HCT116 (cell line): Measurements from ENCODE around the gene TLR2.

Source experiments
- CBX3 ChIP-seq: IDR thresholded peaks from 2 replicates; pipeline ENCODE4 v1.6.1; 2012; ENCODE audit warnings: low read depth
- EGR1 ChIP-seq: IDR thresholded peaks from 2 replicates; pipeline ENCODE4 v1.6.1; 2012; ENCODE audit warnings: low read depth
- EZH2 ChIP-seq: fragments of 200-600 bp; sonication (generic); IDR thresholded peaks from 2 replicates; pipeline ENCODE4 v1.6.1; 2017; ENCODE audit warnings: antibody characterized with exemption, mixed run types
- EZH2phosphoT487 ChIP-seq: fragments of 200-600 bp; IDR thresholded peaks from 2 replicates; pipeline ENCODE4 v1.6.1; 2018; ENCODE audit warnings: antibody characterized with exemption, borderline replicate concordance
- JUND ChIP-seq: IDR thresholded peaks from 2 replicates; pipeline ENCODE4 v1.6.1; 2012
- POLR2A ChIP-seq: IDR thresholded peaks from 2 replicates; pipeline ENCODE4 v1.7.0; 2011; ENCODE audit warnings: borderline replicate concordance; ENCODE audit not compliant: insufficient read depth, insufficient read length; ENCODE audit errors: extremely low read depth
- POLR2AphosphoS5 ChIP-seq: IDR thresholded peaks from 2 replicates; pipeline ENCODE4 v1.6.1; 2011; ENCODE audit warnings: mild to moderate bottlenecking, low read depth, low read length, moderate library complexity
- RAD21 ChIP-seq: IDR thresholded peaks from 2 replicates; pipeline ENCODE4 v1.6.1; 2012; ENCODE audit warnings: low read depth, mild to moderate bottlenecking
- SIN3A ChIP-seq: IDR thresholded peaks from 2 replicates; pipeline ENCODE4 v1.6.1; 2012; ENCODE audit warnings: low read depth
- SP1 ChIP-seq: IDR thresholded peaks from 2 replicates; pipeline ENCODE4 v1.6.1; 2012; ENCODE audit warnings: low read depth
- TCF7L2 ChIP-seq: IDR thresholded peaks from 2 replicates; pipeline ENCODE4 v1.7.0; 2011; ENCODE audit warnings: borderline replicate concordance, inconsistent platforms; ENCODE audit not compliant: insufficient read depth, insufficient read length; ENCODE audit errors: extremely low read depth
- TF ChIP-seq, protein P1 (sequence below), 3 experiments: fragments of 200-600 bp in 1 of 3; sonication (generic) in 1 of 3; IDR thresholded peaks in 2 of 3; conservative IDR thresholded peaks in 1 of 3; 2 replicates each; pipeline ENCODE4 v1.5.1; 2012 to 2017; ENCODE audit warnings: low read depth in 2 of 3, low read length in 2 of 3, antibody characterized with exemption in 1 of 3, borderline replicate concordance in 1 of 3, control low read depth in 1 of 3, mild to moderate bottlenecking in 1 of 3, mixed read lengths in 1 of 3, mixed run types in 1 of 3, moderate library complexity in 1 of 3; ENCODE audit not compliant: insufficient read depth in 1 of 3
- TF ChIP-seq, protein P2 (sequence below): IDR thresholded peaks from 2 replicates; pipeline ENCODE4 v1.6.1; 2012

DNA sequence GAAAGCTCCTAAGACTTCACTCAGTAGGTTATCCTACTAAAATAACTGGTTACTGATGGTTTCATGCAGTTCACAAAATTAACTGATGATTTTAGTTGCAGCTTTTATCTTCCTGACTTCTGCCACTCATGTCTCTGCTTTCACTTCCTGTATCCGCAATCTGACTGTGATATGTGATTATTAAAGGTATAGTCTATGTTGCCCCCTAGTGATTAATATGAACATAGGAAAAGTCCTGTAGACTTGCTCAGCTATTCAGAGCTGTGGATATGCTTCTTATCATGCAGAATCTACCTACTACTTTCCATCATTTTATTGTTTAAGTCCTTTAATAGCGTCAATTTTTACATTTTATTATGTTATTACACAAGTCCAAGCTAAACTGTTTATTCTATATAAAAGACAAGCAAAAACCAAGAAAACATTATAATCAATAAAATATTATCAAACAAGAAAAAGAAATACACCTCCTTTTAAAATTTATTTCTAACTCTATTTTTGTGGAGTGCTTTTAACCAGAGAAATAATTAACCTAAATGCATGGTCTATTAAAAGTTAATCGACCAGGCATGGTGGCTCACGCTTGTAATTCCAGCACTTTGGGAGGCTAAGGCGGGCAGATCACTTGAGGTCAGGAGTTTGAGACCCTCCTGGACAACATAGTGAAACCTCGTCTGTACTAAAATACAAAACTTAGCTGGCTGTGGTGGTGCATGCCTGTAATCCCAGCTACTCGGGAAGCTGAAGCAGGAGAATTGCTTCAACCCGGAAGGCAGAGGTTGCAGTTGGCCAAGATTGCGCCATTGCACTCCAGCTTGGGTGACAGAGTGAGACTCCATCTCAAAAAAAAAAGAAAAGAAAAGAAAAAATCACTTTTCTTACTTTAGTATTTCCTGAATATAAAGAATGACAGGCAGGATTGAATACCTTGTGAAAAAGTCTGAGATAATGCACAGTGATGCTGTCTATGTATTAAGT is 40.4 kb upstream of the TLR2 start:
- TF ChIP-seq, protein P1, sequence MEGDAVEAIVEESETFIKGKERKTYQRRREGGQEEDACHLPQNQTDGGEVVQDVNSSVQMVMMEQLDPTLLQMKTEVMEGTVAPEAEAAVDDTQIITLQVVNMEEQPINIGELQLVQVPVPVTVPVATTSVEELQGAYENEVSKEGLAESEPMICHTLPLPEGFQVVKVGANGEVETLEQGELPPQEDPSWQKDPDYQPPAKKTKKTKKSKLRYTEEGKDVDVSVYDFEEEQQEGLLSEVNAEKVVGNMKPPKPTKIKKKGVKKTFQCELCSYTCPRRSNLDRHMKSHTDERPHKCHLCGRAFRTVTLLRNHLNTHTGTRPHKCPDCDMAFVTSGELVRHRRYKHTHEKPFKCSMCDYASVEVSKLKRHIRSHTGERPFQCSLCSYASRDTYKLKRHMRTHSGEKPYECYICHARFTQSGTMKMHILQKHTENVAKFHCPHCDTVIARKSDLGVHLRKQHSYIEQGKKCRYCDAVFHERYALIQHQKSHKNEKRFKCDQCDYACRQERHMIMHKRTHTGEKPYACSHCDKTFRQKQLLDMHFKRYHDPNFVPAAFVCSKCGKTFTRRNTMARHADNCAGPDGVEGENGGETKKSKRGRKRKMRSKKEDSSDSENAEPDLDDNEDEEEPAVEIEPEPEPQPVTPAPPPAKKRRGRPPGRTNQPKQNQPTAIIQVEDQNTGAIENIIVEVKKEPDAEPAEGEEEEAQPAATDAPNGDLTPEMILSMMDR (IDR thresholded peaks at IDR 0.05 in 2 of 3, conservative IDR thresholded peaks at IDR 0.05 in 1 of 3; ENCODE audit: borderline replicate concordance in 1 of 3, insufficient read depth in 1 of 3, low read depth in 2 of 3, low read length in 2 of 3): peak; percentile 32 to 71 (median 63); a peak in 5 of 6 replicates
- no peak for TF ChIP-seq EZH2
- no peak for TF ChIP-seq SP1
- TF ChIP-seq CBX3: no peak
- no peak for TF ChIP-seq POLR2A
- no peak for TF ChIP-seq TCF7L2
- TF ChIP-seq SIN3A: no peak
- TF ChIP-seq EGR1: no peak
- no peak for TF ChIP-seq EZH2phosphoT487
- TF ChIP-seq POLR2AphosphoS5: no peak
- peak; percentile 75 for TF ChIP-seq RAD21
- no peak for TF ChIP-seq JUND
- TF ChIP-seq, protein P2, sequence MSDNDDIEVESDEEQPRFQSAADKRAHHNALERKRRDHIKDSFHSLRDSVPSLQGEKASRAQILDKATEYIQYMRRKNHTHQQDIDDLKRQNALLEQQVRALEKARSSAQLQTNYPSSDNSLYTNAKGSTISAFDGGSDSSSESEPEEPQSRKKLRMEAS: no peak
